H1 (cell line): Measurements from ENCODE around the gene ADCY5.

Experiments
- CEBPB ChIP-seq: IDR thresholded peaks from 2 replicates; pipeline ENCODE4 v1.6.1; 2012; ENCODE audit warnings: low read depth, low read length
- EGR1 ChIP-seq: IDR thresholded peaks from 2 replicates; pipeline ENCODE4 v1.6.1; 2011; ENCODE audit warnings: low read depth, low read length, borderline replicate concordance
- JUND ChIP-seq: IDR thresholded peaks from 2 replicates; pipeline ENCODE4 v1.6.1; 2011; ENCODE audit warnings: mild to moderate bottlenecking, improper control_type of control experiment, low read length
- KDM5A ChIP-seq: fragments of 200-600 bp; IDR thresholded peaks from 2 replicates; pipeline ENCODE4 v1.7.1; 2012; ENCODE audit warnings: mild to moderate bottlenecking, low read length, inconsistent platforms, mixed read lengths
- POLR2A ChIP-seq, 2 experiments: IDR thresholded peaks; 1 replicate in 1 of 2; 2 replicates in 1 of 2; pipeline ENCODE4 v1.6.1; 2011; ENCODE audit warnings: low read depth in 2 of 2, low read length in 2 of 2, mild to moderate bottlenecking in 2 of 2; ENCODE audit errors: control extremely low read depth in 1 of 2
- POLR2AphosphoS5 ChIP-seq: IDR thresholded peaks from 2 replicates; pipeline ENCODE4 v1.6.1; 2011; ENCODE audit warnings: low read depth, low read length
- RAD21 ChIP-seq, 2 experiments: IDR thresholded peaks in 1 of 2; conservative IDR thresholded peaks in 1 of 2; 2 replicates each; pipeline ENCODE4 v1.6.1; 2011; ENCODE audit warnings: low read depth in 2 of 2, low read length in 2 of 2, improper control_type of control experiment in 1 of 2, inconsistent platforms in 1 of 2, mild to moderate bottlenecking in 1 of 2, moderate library complexity in 1 of 2
- RNF2 ChIP-seq: fragments of 200-900, 300-1000 bp; sonication (generic); IDR thresholded peaks from 2 replicates; pipeline ENCODE4 v1.7.1; 2016; ENCODE audit warnings: borderline replicate concordance, low read depth, mild to moderate bottlenecking, antibody characterized with exemption, low read length; ENCODE audit not compliant: poor library complexity, severe bottlenecking; ENCODE audit errors: missing control alignments
- SP1 ChIP-seq: IDR thresholded peaks from 2 replicates; pipeline ENCODE4 v1.6.1; 2011; ENCODE audit warnings: low read depth, low read length
- TF ChIP-seq, protein P1 (sequence below), 3 experiments: IDR thresholded peaks; 1 replicate in 2 of 3; 2 replicates in 1 of 3; pipeline versions ENCODE4 v1.5.1 to v1.6.1; 2011; ENCODE audit warnings: low read length in 3 of 3, mild to moderate bottlenecking in 3 of 3, inconsistent platforms in 2 of 3, low read depth in 1 of 3, moderate library complexity in 1 of 3; ENCODE audit not compliant: insufficient read depth in 1 of 3; ENCODE audit errors: control extremely low read depth in 1 of 3
- TF ChIP-seq, protein P2 (sequence below): IDR thresholded peaks from 2 replicates; pipeline ENCODE4 v1.6.1; 2011; ENCODE audit warnings: low read length, improper control_type of control experiment
- TF ChIP-seq, protein P3 (sequence below): IDR thresholded peaks from 2 replicates; pipeline ENCODE4 v1.6.1; 2011; ENCODE audit warnings: low read depth, mild to moderate bottlenecking, low read length; ENCODE audit not compliant: insufficient read depth

DNA sequence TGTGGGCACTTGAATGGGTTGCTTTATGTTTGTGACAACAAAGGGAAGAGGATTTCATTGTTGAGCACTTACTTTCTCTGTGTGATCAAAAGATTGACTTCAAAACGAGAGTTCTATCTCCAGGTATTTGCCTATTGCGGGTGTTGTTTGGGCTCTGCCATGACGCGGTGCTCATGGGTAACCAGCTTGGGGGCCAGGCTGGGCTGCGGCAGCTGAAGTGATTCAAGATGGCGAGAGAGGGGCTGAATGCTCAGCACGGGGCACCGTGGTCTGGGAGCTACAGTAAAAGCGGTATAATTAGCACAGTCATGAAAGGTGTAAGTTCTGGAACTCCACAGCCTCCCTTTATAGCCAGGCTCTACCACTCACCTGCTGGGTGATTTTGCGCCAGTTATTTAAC lies 31.0 kb upstream of the ADCY5 start:
- TF ChIP-seq RAD21 (IDR thresholded peaks at IDR 0.05 in 1 of 2, conservative IDR thresholded peaks at IDR 0.05 in 1 of 2; ENCODE audit: low read depth in 2 of 2, low read length in 2 of 2) (no peak), CEBPB (no peak), EGR1 (no peak), JUND (no peak), POLR2AphosphoS5 (no peak), SP1 (no peak), RNF2 (no peak), KDM5A (no peak), POLR2A (IDR thresholded peaks at IDR 0.05; ENCODE audit: control extremely low read depth in 1 of 2, low read depth in 2 of 2, low read length in 2 of 2) (no peak)
- TF ChIP-seq, protein P1, sequence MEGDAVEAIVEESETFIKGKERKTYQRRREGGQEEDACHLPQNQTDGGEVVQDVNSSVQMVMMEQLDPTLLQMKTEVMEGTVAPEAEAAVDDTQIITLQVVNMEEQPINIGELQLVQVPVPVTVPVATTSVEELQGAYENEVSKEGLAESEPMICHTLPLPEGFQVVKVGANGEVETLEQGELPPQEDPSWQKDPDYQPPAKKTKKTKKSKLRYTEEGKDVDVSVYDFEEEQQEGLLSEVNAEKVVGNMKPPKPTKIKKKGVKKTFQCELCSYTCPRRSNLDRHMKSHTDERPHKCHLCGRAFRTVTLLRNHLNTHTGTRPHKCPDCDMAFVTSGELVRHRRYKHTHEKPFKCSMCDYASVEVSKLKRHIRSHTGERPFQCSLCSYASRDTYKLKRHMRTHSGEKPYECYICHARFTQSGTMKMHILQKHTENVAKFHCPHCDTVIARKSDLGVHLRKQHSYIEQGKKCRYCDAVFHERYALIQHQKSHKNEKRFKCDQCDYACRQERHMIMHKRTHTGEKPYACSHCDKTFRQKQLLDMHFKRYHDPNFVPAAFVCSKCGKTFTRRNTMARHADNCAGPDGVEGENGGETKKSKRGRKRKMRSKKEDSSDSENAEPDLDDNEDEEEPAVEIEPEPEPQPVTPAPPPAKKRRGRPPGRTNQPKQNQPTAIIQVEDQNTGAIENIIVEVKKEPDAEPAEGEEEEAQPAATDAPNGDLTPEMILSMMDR (IDR thresholded peaks at IDR 0.05; ENCODE audit: control extremely low read depth in 1 of 3, insufficient read depth in 1 of 3, low read depth in 1 of 3, low read length in 3 of 3), result no peak
- TF ChIP-seq, protein P2, sequence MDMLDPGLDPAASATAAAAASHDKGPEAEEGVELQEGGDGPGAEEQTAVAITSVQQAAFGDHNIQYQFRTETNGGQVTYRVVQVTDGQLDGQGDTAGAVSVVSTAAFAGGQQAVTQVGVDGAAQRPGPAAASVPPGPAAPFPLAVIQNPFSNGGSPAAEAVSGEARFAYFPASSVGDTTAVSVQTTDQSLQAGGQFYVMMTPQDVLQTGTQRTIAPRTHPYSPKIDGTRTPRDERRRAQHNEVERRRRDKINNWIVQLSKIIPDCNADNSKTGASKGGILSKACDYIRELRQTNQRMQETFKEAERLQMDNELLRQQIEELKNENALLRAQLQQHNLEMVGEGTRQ, result no peak
- TF ChIP-seq, protein P3, sequence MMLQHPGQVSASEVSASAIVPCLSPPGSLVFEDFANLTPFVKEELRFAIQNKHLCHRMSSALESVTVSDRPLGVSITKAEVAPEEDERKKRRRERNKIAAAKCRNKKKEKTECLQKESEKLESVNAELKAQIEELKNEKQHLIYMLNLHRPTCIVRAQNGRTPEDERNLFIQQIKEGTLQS, result no peak
